Esophagus squamous epithelium (tissue), 5 donors: ENCODE data around the gene BCL2L1. TPM values are rescaled to one million over a fixed set of nuclear protein-coding genes. Genes with fewer than 3 reads are reported as not detected.

Experiments
- DNase-seq: peaks from one replicate; lab custom pipeline; 2025; lab: John Stamatoyannopoulos, UW
- H3K27ac ChIP-seq, 4 donors: fragments of 200-600 bp; sonication (generic); one replicate each; pipeline ENCODE4 v1.5.1; 2016 to 2019; ENCODE audit warnings: mild to moderate bottlenecking in 1 of 4
- H3K27me3 ChIP-seq, 4 donors: fragments of 200-600 bp; sonication (generic); 1 replicate in 3 of 4; 2 replicates in 1 of 4; pipeline versions ENCODE4 v1.5.1 to v1.6.0; 2017 to 2021; ENCODE audit warnings: antibody characterized with exemption in 1 of 4
- H3K36me3 ChIP-seq, 3 donors: fragments of 200-600 bp; sonication (generic); one replicate each; pipeline ENCODE4 v1.5.1; 2016 to 2019
- H3K4me1 ChIP-seq, 3 donors: fragments of 200-600 bp; sonication (generic); one replicate each; pipeline ENCODE4 v1.5.1; 2017 to 2019
- H3K4me3 ChIP-seq, 4 donors: fragments of 200-600 bp; sonication (generic); 1 replicate in 3 of 4; 2 replicates in 1 of 4; pipeline ENCODE4 v1.5.1; 2016 to 2019; ENCODE audit warnings: mild to moderate bottlenecking in 2 of 4, moderate library complexity in 1 of 4
- H3K9me3 ChIP-seq, 3 donors: fragments of 200-600 bp; sonication (generic); one replicate each; pipeline ENCODE4 v1.5.1; 2016 to 2019
- CTCF ChIP-seq, 6 experiments: fragments of 450-650 bp in 4 of 6; fragments of 200-600 bp in 2 of 6; sonication (generic) in 2 of 6; IDR thresholded peaks; one replicate each; pipeline ENCODE4 v1.5.1; 2016 to 2019; ENCODE audit warnings: antibody characterized with exemption in 6 of 6, mild to moderate bottlenecking in 4 of 6, moderate library complexity in 4 of 6
- POLR2A ChIP-seq, 4 donors: fragments of 450-650 bp; IDR thresholded peaks; one replicate each; pipeline ENCODE4 v1.6.1; 2017; ENCODE audit warnings: antibody characterized with exemption in 4 of 4, mild to moderate bottlenecking in 4 of 4, moderate library complexity in 3 of 4
- WGBS, 2 donors: methylation state at CpG; one replicate each; pipeline ENCODE4 v1.1.5; 2018; 5-methylcytosine and 5-hydroxymethylcytosine counted together
- intact Hi-C: fragments of 100-400 bp; cut with DNase I; formaldehyde crosslinking; loops from one replicate; pipeline ENCODE4 v1.15.0; 2022
- total RNA-seq, 4 donors: library from RNA; depleted of rRNA; stranded (reverse); fragments of >200 nt; gene quantifications; one replicate each; pipeline ENCODE4 v1.1.0, GENCODE V29; 2016
- donor health status: DM: yes; HTN: yes; CAD: no.

The BCL2L1 gene
- total RNA-seq, 4 donors from 2014 or later: 65.4 to 105 (median 90.1) TPM

GRCh38 chr20:31679357-31680285 lies 43.0 kb downstream of the BCL2L1 start:
- Histone ChIP-seq H3K27me3 (no peaks in the 10 kb centered on the region), H3K4me3 (no peak overlapping the region), H3K9me3 (no peaks in the 10 kb centered on the region), H3K27ac (no peak overlapping the region), H3K36me3 (peaks cover 0 to 65% (median 0%) of the 10 kb centered on the region in 3 donors), H3K4me1 (peaks cover 19 to 95% (median 60%) of the 10 kb centered on the region in 3 donors)
- 86 to 91% methylated on average over 9 of the region's 9 CpGs for WGBS, 2 donors
- intact Hi-C loops: no loop called here
- DNase-seq: no peak
- no peak for TF ChIP-seq POLR2A (IDR thresholded peaks at IDR 0.05)
- TF ChIP-seq CTCF (IDR thresholded peaks at IDR 0.05): no peak

GRCh38 chr20:31678389-31679356 lies 44.0 kb downstream of the BCL2L1 start:
- H3K36me3 ChIP-seq: peaks cover 0 to 61% (median 0%) of the 10 kb centered on the region in 3 donors
- intact Hi-C loops: no loop called here
- WGBS, 2 donors: 48 to 65% methylated on average over 4 to 7 of the region's 9 CpGs
- H3K27me3 ChIP-seq: no peaks in the 10 kb centered on the region
- peaks cover 15 to 96% (median 62%) of the 10 kb centered on the region in 3 donors for H3K4me1 ChIP-seq
- H3K27ac ChIP-seq: peak overlapping the region in 2 of 4 donors; percentile 8 to 36
- no peak overlapping the region for H3K4me3 ChIP-seq
- no peak for TF ChIP-seq POLR2A (IDR thresholded peaks at IDR 0.05)
- no peak for TF ChIP-seq CTCF (IDR thresholded peaks at IDR 0.05)
- H3K9me3 ChIP-seq: no peaks in the 10 kb centered on the region
- DNase-seq: no peak

GRCh38 chr20:31677553-31678260 lies 45.0 kb downstream of the BCL2L1 start:
- Histone ChIP-seq H3K9me3 (no peaks in the 10 kb centered on the region), H3K4me3 (no peak overlapping the region), H3K36me3 (peaks cover 0 to 61% (median 0%) of the 10 kb centered on the region in 3 donors), H3K27me3 (no peaks in the 10 kb centered on the region), H3K4me1 (peaks cover 15 to 99% (median 65%) of the 10 kb centered on the region in 3 donors), H3K27ac (peak overlapping the region in 3 of 4 donors; percentile 7 to 79 (median 36))
- intact Hi-C loops: no loop called here
- TF ChIP-seq POLR2A (IDR thresholded peaks at IDR 0.05): no peak
- TF ChIP-seq CTCF (IDR thresholded peaks at IDR 0.05): no peak
- no peak for DNase-seq
- 100% methylated on average over 1 of the region's 2 CpGs for WGBS, 2 donors

GRCh38 chr20:31676609-31676989 lies 46.1 kb downstream of the BCL2L1 start:
- no peaks in the 10 kb centered on the region for H3K27me3 ChIP-seq
- intact Hi-C loops: no loop called here
- no peak for DNase-seq

More at GRCh38 chr20:31676609-31676989, 46.1 kb downstream of the BCL2L1 start:
- Histone ChIP-seq H3K4me1 (peaks cover 15 to 98% (median 74%) of the 10 kb centered on the region in 3 donors), H3K4me3 (no peak overlapping the region), H3K36me3 (peaks cover 0 to 56% (median 0%) of the 10 kb centered on the region in 3 donors), H3K9me3 (no peaks in the 10 kb centered on the region), H3K27ac (peak overlapping the region; percentile 62 to 86 (median 82))
- no peak for TF ChIP-seq CTCF (IDR thresholded peaks at IDR 0.05)
- WGBS, 2 donors: 82 to 91% methylated on average over 7 of the region's 7 CpGs
